Naive B cell (primary cell): Measurements from ENCODE around the gene KRT86. TPM values are rescaled to one million over a fixed set of nuclear protein-coding genes. Genes with fewer than 3 reads are reported as not detected.
"Not testable (repeated sequence)": the region's sequence is repeated elsewhere in the genome, so short reads cannot be mapped to it uniquely, and the experiment has no call there.

ENCODE experiments used
- ATAC-seq, 2 donors: fragments of 150-1000 bp; cut with Tn5 transposase; 2 replicates each; pipeline ENCODE4 v1.10.0; 2021; ENCODE audit warnings: low read depth in 2 of 2, mild to moderate bottlenecking in 2 of 2, moderate library complexity in 2 of 2
- DNase-seq: peaks from one replicate; pipeline ENCODE4 v3.0.0; 2022
- H3K27ac Mint-ChIP-seq, 6 donors: one replicate each; pipeline ENCODE4 v1.8.0; 2020 to 2022; ENCODE audit warnings: mild to moderate bottlenecking in 6 of 6, mixed read lengths in 6 of 6, moderate library complexity in 5 of 6, inconsistent platforms in 2 of 6
- H3K27me3 Mint-ChIP-seq, 3 donors: one replicate each; pipeline ENCODE4 v1.8.0; 2021 to 2022; ENCODE audit warnings: mixed read lengths in 3 of 3, mild to moderate bottlenecking in 1 of 3
- H3K36me3 Mint-ChIP-seq, 2 donors: one replicate each; pipeline ENCODE4 v1.8.0; 2020 to 2022; ENCODE audit warnings: mixed read lengths in 2 of 2, inconsistent platforms in 1 of 2, mild to moderate bottlenecking in 1 of 2
- H3K4me1 Mint-ChIP-seq, 3 donors: one replicate each; pipeline ENCODE4 v1.8.0; 2020 to 2022; ENCODE audit warnings: mixed read lengths in 3 of 3, inconsistent platforms in 1 of 3, mild to moderate bottlenecking in 1 of 3, moderate library complexity in 1 of 3
- H3K4me3 Mint-ChIP-seq, 8 donors: one replicate each; pipeline ENCODE4 v1.8.0; 2020 to 2022; ENCODE audit warnings: mild to moderate bottlenecking in 8 of 8, mixed read lengths in 8 of 8, moderate library complexity in 8 of 8, inconsistent platforms in 2 of 8
- H3K9me3 Mint-ChIP-seq, 7 donors: one replicate each; pipeline ENCODE4 v1.8.0; 2020 to 2022; ENCODE audit warnings: mixed read lengths in 7 of 7, mild to moderate bottlenecking in 5 of 7, inconsistent platforms in 2 of 7, moderate library complexity in 1 of 7
- polyA plus RNA-seq, 6 donors: library from polyadenylated mRNA; unstranded; fragments of 300-500 nt; fragmentation: Illumina TruSeq; gene quantifications; one replicate each; pipeline ENCODE4 v1.2.3, GENCODE V29; 2021; ENCODE audit warnings: low read depth in 6 of 6

Gene KRT86
- polyA plus RNA-seq, 6 donors from 2014 or later, result not detected

DNA sequence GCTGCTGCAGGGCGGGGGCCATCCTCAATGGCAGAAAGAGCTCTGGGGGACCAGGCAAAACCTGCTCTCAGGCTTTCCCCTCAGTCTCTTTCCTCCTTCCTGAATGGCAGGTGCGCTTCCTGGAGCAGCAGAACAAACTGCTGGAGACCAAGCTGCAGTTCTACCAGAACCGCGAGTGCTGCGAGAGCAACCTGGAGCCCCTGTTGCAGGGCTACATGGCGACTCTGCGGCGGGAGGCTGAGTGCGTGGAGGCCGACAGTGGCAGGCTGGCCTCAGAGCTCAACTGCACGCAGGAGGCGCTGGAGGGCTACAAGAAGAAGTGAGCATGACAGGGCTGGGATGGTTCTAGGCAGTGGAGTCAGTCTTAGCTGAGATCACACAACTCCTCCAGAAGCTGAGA lies 69.7 kb downstream of the KRT86 start:
- peaks cover 0 to 4% (median 0%) of the 10 kb centered on the region in 7 donors for H3K9me3 Mint-ChIP-seq
- peak overlapping the region in 1 of 6 donors; percentile 6 for H3K27ac Mint-ChIP-seq
- no peak for DNase-seq
- H3K27me3 Mint-ChIP-seq, result peaks cover 7 to 14% (median 14%) of the 10 kb centered on the region in 3 donors
- no peaks in the 10 kb centered on the region for H3K4me1 Mint-ChIP-seq
- no peaks in the 10 kb centered on the region for H3K36me3 Mint-ChIP-seq
- H3K4me3 Mint-ChIP-seq, result no peak overlapping the region
- no peak for ATAC-seq

DNA sequence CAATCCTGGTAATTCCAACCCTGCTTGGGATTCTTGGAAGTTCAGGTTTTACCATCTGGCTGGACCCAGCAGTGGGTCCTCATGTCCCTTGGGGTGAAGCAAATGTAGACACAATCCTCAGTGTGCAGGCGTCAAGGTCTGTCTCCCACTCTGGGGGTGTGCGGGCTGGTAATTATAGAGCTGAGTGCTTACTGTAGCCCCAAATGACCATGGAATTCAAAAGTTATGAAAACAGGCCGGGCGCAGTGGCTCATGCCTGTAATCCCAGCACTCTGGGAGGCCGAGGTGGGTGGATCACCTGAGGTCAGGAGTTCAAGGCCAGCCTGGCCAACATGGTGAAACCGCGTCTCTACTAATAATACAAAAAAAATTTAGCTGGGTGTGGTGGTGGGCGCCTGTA lies 70.6 kb downstream of the KRT86 start:
- not testable (repeated sequence) for H3K4me1 Mint-ChIP-seq, H3K27ac Mint-ChIP-seq, H3K9me3 Mint-ChIP-seq, H3K4me3 Mint-ChIP-seq, ATAC-seq, DNase-seq, H3K36me3 Mint-ChIP-seq
- H3K27me3 Mint-ChIP-seq, result peaks cover 6 to 17% (median 7%) of the 10 kb centered on the region in 3 donors

DNA sequence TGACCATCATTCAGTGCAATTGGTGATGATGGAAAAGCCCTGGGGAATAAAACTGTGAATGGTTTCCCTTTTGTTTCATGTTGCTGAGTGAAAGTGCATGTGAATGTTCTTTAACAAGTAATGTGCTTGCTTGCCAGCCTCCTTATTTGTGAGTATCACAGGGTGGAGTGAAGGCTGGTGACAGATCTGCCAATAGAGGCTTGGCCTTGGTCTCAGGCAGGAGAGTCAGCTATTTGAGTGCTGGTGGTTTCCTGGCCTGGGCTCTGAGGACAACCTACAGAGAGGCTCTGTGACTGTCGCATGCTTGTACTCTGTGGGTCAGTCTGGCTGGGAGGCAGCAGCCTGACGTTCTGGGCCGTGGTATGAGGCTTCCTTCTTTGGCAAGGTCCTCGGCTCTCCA lies 72.1 kb downstream of the KRT86 start:
- ATAC-seq, result no peak
- peaks cover 0 to 1% (median under 1%) of the 10 kb centered on the region in 3 donors for H3K4me1 Mint-ChIP-seq
- no peak for DNase-seq
- H3K9me3 Mint-ChIP-seq, result peaks cover 0 to 4% (median 0%) of the 10 kb centered on the region in 7 donors
- H3K36me3 Mint-ChIP-seq, result no peaks in the 10 kb centered on the region
- no peak overlapping the region for H3K27ac Mint-ChIP-seq
- peaks cover 9 to 14% (median 13%) of the 10 kb centered on the region in 3 donors for H3K27me3 Mint-ChIP-seq
- H3K4me3 Mint-ChIP-seq, result no peak overlapping the region

DNA sequence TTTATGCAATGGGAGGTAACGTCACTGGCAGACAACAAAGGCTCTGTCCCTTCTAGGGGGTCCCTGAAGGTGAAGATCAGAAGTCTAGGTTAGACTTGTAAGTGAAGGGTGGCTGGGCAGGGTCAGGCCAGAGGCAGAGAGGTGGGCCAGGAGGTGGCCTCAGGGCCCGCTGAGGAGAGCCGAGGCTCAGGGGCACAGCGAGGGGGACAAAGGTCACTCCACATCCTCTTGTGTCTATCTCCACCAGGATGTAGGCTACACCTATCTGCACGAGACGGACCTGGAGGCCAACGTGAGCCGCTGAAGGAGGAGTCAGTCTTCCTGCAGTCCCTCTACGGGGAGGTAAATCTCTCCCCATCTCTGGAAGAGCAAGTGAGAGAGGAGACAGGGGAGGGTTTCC lies 72.6 kb downstream of the KRT86 start:
- peaks cover 0 to 4% (median 0%) of the 10 kb centered on the region in 7 donors for H3K9me3 Mint-ChIP-seq
- ATAC-seq (no peak), DNase-seq (no peak)
- H3K4me3 Mint-ChIP-seq, result no peak overlapping the region
- H3K27me3 Mint-ChIP-seq, result peaks cover 12 to 13% (median 13%) of the 10 kb centered on the region in 3 donors
- no peaks in the 10 kb centered on the region for H3K36me3 Mint-ChIP-seq
- H3K27ac Mint-ChIP-seq, result no peak overlapping the region
- peaks cover 0 to 4% (median 3%) of the 10 kb centered on the region in 3 donors for H3K4me1 Mint-ChIP-seq

DNA sequence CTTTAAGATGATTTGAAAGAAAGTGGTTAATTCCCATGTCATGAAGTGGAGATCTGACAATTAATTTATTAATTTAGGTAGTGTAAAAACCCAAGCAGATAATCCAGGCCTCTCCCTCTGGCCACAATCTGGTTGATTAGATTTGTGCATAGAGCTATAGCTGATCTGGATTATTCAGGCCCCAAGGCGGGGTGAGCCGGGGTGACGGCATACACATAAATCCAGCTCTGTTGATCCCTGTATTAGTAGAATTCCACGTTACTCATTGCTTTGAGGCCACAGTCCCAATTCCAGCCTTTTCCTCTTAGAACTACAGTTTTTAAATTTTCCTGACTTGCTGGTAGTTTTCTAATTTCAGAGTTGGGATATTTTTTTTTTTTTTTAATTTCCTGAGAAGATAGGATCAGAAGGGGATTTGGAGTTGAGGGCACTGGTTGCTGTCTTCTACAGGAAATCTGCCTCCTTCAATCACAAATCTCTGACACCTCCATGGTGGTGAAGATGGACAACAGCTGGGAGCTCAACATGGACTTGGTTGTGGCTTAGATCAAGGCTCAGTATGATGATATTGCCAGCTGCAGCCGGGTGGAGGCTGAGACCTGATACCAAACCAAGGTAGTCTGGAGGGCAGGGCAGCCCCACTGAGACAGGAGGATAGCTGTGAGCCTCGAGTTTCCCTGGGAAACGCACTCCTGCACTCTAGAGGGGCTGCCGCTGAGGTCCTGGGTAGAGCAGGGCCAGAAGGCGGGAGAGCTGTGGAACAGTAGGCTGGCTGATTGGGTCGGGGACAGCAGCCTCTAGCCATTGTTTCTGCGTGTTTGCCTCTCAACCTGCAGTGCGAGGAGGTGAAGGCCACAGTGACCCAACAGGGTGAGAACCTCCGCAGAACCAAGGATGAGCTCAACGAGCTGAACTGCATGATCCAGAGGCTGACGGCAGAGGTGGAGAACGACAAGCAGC lies 73.4 kb downstream of the KRT86 start:
- Mint-ChIP-seq H3K4me3 (peak overlapping the region in 1 of 8 donors; percentile 58), H3K36me3 (no peaks in the 10 kb centered on the region), H3K9me3 (peaks cover 0 to 4% (median 0%) of the 10 kb centered on the region in 7 donors), H3K27me3 (peaks cover 14 to 18% (median 15%) of the 10 kb centered on the region in 3 donors), H3K27ac (no peak overlapping the region), H3K4me1 (peaks cover 0 to 4% (median 3%) of the 10 kb centered on the region in 3 donors)
- ATAC-seq (no peak), DNase-seq (no peak)

DNA sequence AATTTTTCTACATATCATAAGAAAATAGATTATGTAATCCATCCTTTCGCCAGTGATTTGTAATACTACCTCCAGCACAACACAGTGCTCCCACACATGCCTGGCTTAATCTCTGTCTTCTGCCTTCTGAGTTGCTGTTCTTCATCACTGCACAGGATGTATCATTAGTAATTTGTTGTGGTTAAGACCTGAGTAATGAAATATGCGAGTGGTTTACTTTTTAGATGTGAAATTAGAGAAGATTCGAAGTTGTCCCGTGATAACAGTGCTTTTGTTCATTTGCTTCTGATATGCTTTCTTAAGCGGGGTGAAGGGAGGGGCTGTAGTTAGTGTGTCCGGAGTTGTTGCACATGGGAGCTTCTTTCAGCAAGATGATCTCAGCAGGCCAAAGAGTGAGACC lies 74.8 kb downstream of the KRT86 start:
- no peak for ATAC-seq
- Mint-ChIP-seq H3K4me3 (no peak overlapping the region), H3K27me3 (peaks cover 14 to 20% (median 15%) of the 10 kb centered on the region in 3 donors), H3K27ac (no peak overlapping the region), H3K4me1 (peaks cover 0 to 4% (median 3%) of the 10 kb centered on the region in 3 donors), H3K36me3 (no peaks in the 10 kb centered on the region), H3K9me3 (no peaks in the 10 kb centered on the region)
- no peak for DNase-seq

DNA sequence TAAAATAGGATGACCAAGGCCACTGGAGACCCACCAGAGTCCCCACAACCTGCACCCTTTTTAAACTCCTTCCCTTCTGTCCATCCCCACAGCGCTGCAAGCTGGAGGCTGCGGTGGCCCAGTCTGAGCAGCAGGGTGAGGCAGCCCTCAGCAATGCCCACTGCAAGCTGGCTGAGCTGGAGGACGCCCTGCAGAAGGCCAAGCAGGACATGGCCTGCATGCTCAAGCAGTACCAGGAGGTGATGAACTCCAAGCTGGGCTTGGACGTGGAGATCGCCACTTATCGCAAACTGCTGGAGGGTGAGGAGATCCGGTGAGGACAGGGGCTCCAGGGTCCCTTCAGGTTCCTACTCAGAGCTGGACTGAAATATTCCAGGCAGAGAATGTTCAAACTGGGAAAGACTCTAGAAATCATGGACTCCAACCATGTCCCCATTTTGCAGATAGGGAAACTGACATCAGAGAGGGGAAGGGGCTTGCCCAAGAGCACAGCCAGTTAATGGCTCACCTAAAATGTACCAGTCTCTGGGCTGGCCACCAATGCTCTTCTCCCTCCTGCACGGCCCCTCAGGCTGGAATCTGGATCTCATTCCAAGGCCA lies 75.7 kb downstream of the KRT86 start:
- ATAC-seq, result no peak
- Mint-ChIP-seq H3K36me3 (no peaks in the 10 kb centered on the region), H3K27ac (no peak overlapping the region), H3K27me3 (peaks cover 11 to 20% (median 14%) of the 10 kb centered on the region in 3 donors), H3K4me1 (peaks cover 0 to 4% (median 3%) of the 10 kb centered on the region in 3 donors), H3K9me3 (no peaks in the 10 kb centered on the region), H3K4me3 (no peak overlapping the region)
- no peak for DNase-seq

DNA sequence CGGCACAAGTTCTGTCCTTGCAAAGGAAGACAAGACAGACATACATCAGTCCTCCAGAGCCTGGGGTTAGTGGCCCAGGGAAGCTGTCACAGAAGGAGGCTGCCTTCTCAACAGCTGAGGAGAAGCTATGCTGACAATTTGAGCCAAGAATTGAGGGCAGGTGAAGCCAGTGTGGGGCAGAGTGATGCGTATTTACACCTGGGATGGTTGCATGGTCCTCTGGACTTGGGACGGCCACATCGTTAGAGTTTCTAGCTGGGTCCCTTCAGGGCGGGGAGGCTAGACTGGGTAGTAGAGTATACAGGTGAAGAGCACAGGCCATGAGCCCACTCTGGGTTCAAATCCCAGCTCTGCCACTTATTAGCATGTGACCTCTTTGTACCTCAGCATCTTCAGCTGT lies 76.3 kb downstream of the KRT86 start:
- peaks cover 11 to 20% (median 14%) of the 10 kb centered on the region in 3 donors for H3K27me3 Mint-ChIP-seq
- no peak overlapping the region for H3K27ac Mint-ChIP-seq
- no peaks in the 10 kb centered on the region for H3K36me3 Mint-ChIP-seq
- DNase-seq (no peak), ATAC-seq (no peak)
- H3K4me3 Mint-ChIP-seq, result no peak overlapping the region
- H3K4me1 Mint-ChIP-seq, result peaks cover 0 to 4% (median 3%) of the 10 kb centered on the region in 3 donors
- no peaks in the 10 kb centered on the region for H3K9me3 Mint-ChIP-seq

DNA sequence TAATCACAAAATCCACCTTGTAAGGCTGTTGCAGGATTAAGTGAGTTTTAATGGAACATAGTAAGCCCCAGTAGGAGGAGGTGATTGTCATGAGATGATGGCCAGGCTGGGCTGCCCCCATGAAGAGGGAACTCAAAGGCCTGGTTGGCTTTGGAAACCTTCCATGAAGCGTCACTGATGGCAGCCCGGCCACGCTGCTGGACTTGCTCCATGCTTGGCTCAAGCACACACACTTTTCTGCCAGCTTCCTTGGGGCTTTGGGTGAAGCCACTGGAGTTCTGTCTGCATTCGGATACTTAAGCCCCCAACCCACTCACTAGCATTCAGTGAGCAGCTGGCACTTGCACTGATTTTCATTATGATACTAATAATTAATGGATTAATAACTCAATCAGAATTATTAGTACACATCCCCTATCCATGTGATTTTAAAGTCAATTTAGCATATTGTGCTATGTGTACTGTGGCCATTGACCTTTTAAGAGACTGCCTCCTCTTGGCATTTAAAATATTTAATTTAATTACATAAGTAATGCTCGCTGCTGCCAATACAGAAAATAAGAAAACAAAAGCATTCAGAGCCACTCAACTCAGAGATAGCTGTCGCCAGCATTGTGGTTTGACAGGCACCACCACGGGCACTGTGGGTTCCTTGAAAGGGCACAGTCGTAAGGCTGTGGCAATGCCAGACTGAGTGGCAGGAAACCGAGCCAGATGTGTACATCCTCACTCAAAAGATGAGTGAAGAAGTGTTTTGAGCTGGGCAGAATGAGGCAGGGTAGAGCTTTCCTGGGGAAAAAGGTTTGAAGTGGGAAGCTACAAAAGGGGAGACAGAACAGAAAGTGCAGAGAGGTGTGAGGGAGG lies 77.0 kb downstream of the KRT86 start:
- ATAC-seq (no peak), DNase-seq (no peak)
- no peaks in the 10 kb centered on the region for H3K36me3 Mint-ChIP-seq
- H3K4me3 Mint-ChIP-seq, result no peak overlapping the region
- no peaks in the 10 kb centered on the region for H3K9me3 Mint-ChIP-seq
- H3K27me3 Mint-ChIP-seq, result peaks cover 11 to 20% (median 14%) of the 10 kb centered on the region in 3 donors
- no peak overlapping the region for H3K27ac Mint-ChIP-seq
- peaks cover 0 to 4% (median 3%) of the 10 kb centered on the region in 3 donors for H3K4me1 Mint-ChIP-seq

DNA sequence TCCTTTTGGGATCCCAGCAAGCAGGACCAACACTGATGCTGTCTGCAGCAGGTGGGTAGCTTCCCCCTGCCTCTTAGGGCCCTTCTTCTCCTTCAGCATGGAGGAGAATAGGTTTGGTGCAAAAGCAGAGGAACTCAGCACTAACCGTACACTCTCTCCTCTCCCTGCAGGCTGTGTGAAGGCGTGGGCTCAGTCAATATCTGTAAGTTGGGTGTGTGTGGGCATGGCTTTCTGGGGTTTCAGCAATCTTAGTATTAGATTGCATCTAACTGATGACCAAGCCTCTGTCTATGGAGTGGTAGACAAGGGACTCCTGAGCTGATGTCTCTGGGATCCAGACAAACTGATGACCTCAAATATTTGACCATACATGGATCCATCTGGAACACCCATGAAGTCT lies 78.5 kb downstream of the KRT86 start:
- no peaks in the 10 kb centered on the region for H3K9me3 Mint-ChIP-seq
- peak overlapping the region in 1 of 8 donors; percentile 30 for H3K4me3 Mint-ChIP-seq
- DNase-seq (no peak), ATAC-seq (no peak)
- H3K27ac Mint-ChIP-seq, result no peak overlapping the region
- peaks cover 10 to 20% (median 16%) of the 10 kb centered on the region in 3 donors for H3K27me3 Mint-ChIP-seq
- H3K36me3 Mint-ChIP-seq, result no peaks in the 10 kb centered on the region
- H3K4me1 Mint-ChIP-seq, result peaks cover 6 to 10% (median 7%) of the 10 kb centered on the region in 3 donors

DNA sequence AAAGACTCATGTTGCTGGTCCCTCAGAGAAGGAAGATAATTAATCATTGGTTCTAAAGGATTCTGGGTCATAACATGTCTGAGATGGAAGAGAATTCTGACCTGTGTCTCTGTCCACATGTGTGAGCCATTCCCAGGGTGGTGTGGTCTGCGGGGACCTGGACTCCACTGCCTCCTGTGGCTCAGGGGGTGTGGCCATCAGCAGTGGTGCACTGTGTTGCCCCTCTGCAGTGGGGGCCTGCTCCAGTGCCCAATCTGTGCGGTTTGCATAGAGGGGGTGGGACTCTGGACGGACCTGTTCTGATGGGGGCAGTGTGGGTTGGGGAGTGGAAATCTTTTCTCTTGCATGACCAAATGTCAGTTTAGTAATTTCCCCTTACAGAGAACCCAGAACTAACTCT lies 79.3 kb downstream of the KRT86 start:
- no peak overlapping the region for H3K27ac Mint-ChIP-seq
- no peak for DNase-seq

DNA sequence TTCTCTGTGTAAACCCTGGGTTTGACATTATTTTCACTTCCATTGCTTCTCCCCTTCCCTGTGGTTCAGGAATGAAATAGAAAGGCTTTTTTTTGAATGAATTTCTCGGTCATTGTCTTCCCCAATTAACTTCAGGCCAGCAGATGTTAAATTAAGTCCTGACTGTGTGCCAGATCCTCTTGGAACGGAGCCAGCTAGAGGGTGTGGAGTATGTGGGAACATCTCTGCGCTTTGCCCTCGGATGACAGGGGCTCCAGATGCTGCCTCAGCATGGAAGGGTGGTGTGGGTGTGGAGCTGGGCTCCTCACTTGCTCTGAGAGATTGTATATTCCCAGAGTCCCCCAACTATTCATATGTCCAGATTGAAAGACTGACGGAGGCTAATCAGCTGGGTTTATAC lies 79.8 kb downstream of the KRT86 start:
- Mint-ChIP-seq H3K4me3 (no peak overlapping the region), H3K27ac (no peak overlapping the region), H3K9me3 (no peaks in the 10 kb centered on the region), H3K27me3 (peaks cover 8 to 20% (median 14%) of the 10 kb centered on the region in 3 donors), H3K36me3 (no peaks in the 10 kb centered on the region), H3K4me1 (peaks cover 18 to 22% (median 18%) of the 10 kb centered on the region in 3 donors)
- DNase-seq (no peak), ATAC-seq (no peak)

More for the DNA sequence above, 79.3 kb downstream of the KRT86 start:
- no peaks in the 10 kb centered on the region for H3K36me3 Mint-ChIP-seq
- peaks cover 14 to 18% (median 14%) of the 10 kb centered on the region in 3 donors for H3K4me1 Mint-ChIP-seq
- ATAC-seq, result no peak
- H3K4me3 Mint-ChIP-seq, result no peak overlapping the region
- no peaks in the 10 kb centered on the region for H3K9me3 Mint-ChIP-seq
- peaks cover 8 to 20% (median 16%) of the 10 kb centered on the region in 3 donors for H3K27me3 Mint-ChIP-seq

DNA sequence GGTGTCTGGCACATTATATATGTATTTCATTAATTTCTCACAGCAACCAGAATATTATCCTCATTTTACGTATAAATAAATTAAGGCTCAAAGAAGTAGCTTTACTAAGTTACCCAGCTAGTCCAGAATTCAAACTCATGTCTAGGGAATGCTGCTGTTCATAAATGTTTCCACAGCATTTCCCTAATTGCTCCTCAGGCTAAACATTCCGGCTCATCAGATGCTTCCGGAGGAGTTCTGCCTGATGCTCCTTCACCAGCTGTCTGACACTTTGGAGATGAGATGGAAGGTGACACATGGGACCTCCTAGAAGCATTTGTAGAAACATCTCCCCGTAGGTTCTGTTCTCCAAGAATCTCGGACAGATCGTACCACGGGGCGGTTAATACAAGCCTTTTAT lies 80.7 kb downstream of the KRT86 start:
- DNase-seq (no peak), ATAC-seq (no peak)
- no peak overlapping the region for H3K27ac Mint-ChIP-seq
- H3K36me3 Mint-ChIP-seq, result no peaks in the 10 kb centered on the region
- no peaks in the 10 kb centered on the region for H3K9me3 Mint-ChIP-seq
- peaks cover 8 to 20% (median 12%) of the 10 kb centered on the region in 3 donors for H3K27me3 Mint-ChIP-seq
- H3K4me3 Mint-ChIP-seq, result no peak overlapping the region
- H3K4me1 Mint-ChIP-seq, result peaks cover 24 to 32% (median 28%) of the 10 kb centered on the region in 3 donors
